PFSK-1 (cell line): ENCODE results near the gene LEMD2.

Experiments
- FOXP2 ChIP-seq: optimal IDR thresholded peaks from 2 replicates; pipeline ENCODE3; 2011; ENCODE audit warnings: borderline replicate concordance, control low read depth, inconsistent platforms; ENCODE audit not compliant: insufficient read depth; ENCODE audit errors: extremely low read length, extremely low read depth
- POLR2AphosphoS5 ChIP-seq: IDR thresholded peaks from 2 replicates; pipeline ENCODE4 v1.6.1; 2012; ENCODE audit warnings: low read depth, mild to moderate bottlenecking, control low read depth, low read length, moderate library complexity
- REST ChIP-seq, 2 experiments: IDR thresholded peaks; 2 replicates each; pipeline versions ENCODE4 v1.6.1 to v1.8.0; 2011 to 2012; ENCODE audit warnings: low read depth in 2 of 2, low read length in 2 of 2, control low read depth in 1 of 2, inconsistent platforms in 1 of 2, mild to moderate bottlenecking in 1 of 2, moderate library complexity in 1 of 2; ENCODE audit not compliant: insufficient read depth in 1 of 2
- SIN3A ChIP-seq: IDR thresholded peaks from 2 replicates; pipeline ENCODE4 v1.6.1; 2012; ENCODE audit warnings: mild to moderate bottlenecking, low read length, moderate library complexity, borderline replicate concordance; ENCODE audit not compliant: insufficient read depth
- TAF1 ChIP-seq: IDR thresholded peaks from 2 replicates; pipeline ENCODE4 v1.6.1; 2012; ENCODE audit warnings: low read length, control low read depth, borderline replicate concordance; ENCODE audit not compliant: insufficient read depth

Gene LEMD2

GRCh38 chr6:33808641-33809180 is 19.8 kb upstream of the LEMD2 start:
- TF ChIP-seq FOXP2 = no peak
- no peak for TF ChIP-seq REST (IDR thresholded peaks at IDR 0.05; ENCODE audit: insufficient read depth in 1 of 2, low read depth in 2 of 2, low read length in 2 of 2)
- no peak for TF ChIP-seq POLR2AphosphoS5
- no peak for TF ChIP-seq TAF1
- no peak for TF ChIP-seq SIN3A

GRCh38 chr6:33807606-33808005 is 18.7 kb upstream of the LEMD2 start:
- TF ChIP-seq TAF1 (no peak), FOXP2 (no peak), REST (IDR thresholded peaks at IDR 0.05; ENCODE audit: insufficient read depth in 1 of 2, low read depth in 2 of 2, low read length in 2 of 2) (no peak), SIN3A (no peak), POLR2AphosphoS5 (no peak)

- TF ChIP-seq POLR2AphosphoS5 = no peak
- TF ChIP-seq SIN3A = no peak
- no peak for TF ChIP-seq TAF1
- TF ChIP-seq REST (IDR thresholded peaks at IDR 0.05; ENCODE audit: insufficient read depth in 1 of 2, low read depth in 2 of 2, low read length in 2 of 2) = no peak
- no peak for TF ChIP-seq FOXP2
Observed at GRCh38 chr6:33806841-33807240, 17.9 kb upstream of the LEMD2 start.

GRCh38 chr6:33803571-33804053 is 14.7 kb upstream of the LEMD2 start, which contains the start of gene MLN:
TSS of gene MLN (minus strand) at chr6:33804003. CDS start at chr6:33801163, 2,840 bp downstream.
- no peak for TF ChIP-seq FOXP2
- no peak for TF ChIP-seq REST (IDR thresholded peaks at IDR 0.05; ENCODE audit: insufficient read depth in 1 of 2, low read depth in 2 of 2, low read length in 2 of 2)
- no peak for TF ChIP-seq SIN3A
- TF ChIP-seq POLR2AphosphoS5 = no peak
- no peak for TF ChIP-seq TAF1
